Heart left ventricle (tissue), 16 donors: ENCODE measurements around the gene SORCS2. TPM values are rescaled to one million over a fixed set of nuclear protein-coding genes. Genes with fewer than 3 reads are reported as not detected.

Experiments
- ATAC-seq, 4 donors: fragments of 200-7000 bp; cut with Tn5 transposase; one replicate each; pipeline ENCODE4 v1.9.1; 2020 to 2022; ENCODE audit warnings: moderate library complexity in 4 of 4, mild to moderate bottlenecking in 3 of 4, moderate number of reproducible peaks in 1 of 4
- DNase-seq, 5 donors: peaks; one replicate each; pipeline ENCODE4 v3.0.0-alpha.2; 2020
- H3K27ac ChIP-seq, 12 donors: fragments of 200-600 bp; sonication (generic) in 4 of 12; one replicate each; pipeline versions ENCODE4 v1.5.0 to v1.8.0; 2016 to 2022; ENCODE audit warnings: mild to moderate bottlenecking in 2 of 12
- H3K27me3 ChIP-seq, 9 donors: fragments of 200-600 bp; sonication (generic) in 2 of 9; one replicate each; pipeline versions ENCODE4 v1.5.1 to v1.8.0; 2016 to 2022; ENCODE audit warnings: mild to moderate bottlenecking in 3 of 9
- H3K36me3 ChIP-seq, 9 donors: fragments of 200-600 bp; sonication (generic) in 2 of 9; one replicate each; pipeline versions ENCODE4 v1.5.0 to v1.8.0; 2018 to 2022; ENCODE audit warnings: mild to moderate bottlenecking in 2 of 9
- H3K4me1 ChIP-seq, 12 donors: fragments of 200-600 bp; sonication (generic) in 4 of 12; one replicate each; pipeline versions ENCODE4 v1.5.0 to v1.8.0; 2016 to 2022; ENCODE audit warnings: mild to moderate bottlenecking in 3 of 12
- H3K4me3 ChIP-seq, 12 donors: fragments of 200-600 bp; sonication (generic) in 4 of 12; one replicate each; pipeline versions ENCODE4 v1.5.0 to v1.8.0; 2017 to 2022; ENCODE audit warnings: mild to moderate bottlenecking in 9 of 12, moderate library complexity in 4 of 12
- H3K9me3 ChIP-seq, 12 donors: fragments of 200-600 bp; sonication (generic) in 4 of 12; one replicate each; pipeline versions ENCODE4 v1.5.0 to v1.8.0; 2016 to 2022; ENCODE audit warnings: mild to moderate bottlenecking in 1 of 12
- CTCF ChIP-seq, 12 donors: fragments of 200-600 bp; sonication (generic) in 4 of 12; IDR thresholded peaks; one replicate each; pipeline versions ENCODE4 v1.5.0 to v1.8.0; 2018 to 2022; ENCODE audit warnings: antibody characterized with exemption in 12 of 12, mild to moderate bottlenecking in 5 of 12
- POLR2A ChIP-seq, 2 donors: fragments of 450-650 bp; IDR thresholded peaks; one replicate each; pipeline ENCODE4 v1.6.1; 2017; ENCODE audit warnings: antibody characterized with exemption in 2 of 2, mild to moderate bottlenecking in 2 of 2, moderate library complexity in 2 of 2
- WGBS, 4 donors: extraction: QIAGEN DNeasy Blood & Tissue Kit in 2 of 4; methylation state at CpG; one replicate each; pipeline versions ENCODE4 v1.1.5 to v1.1.7; 2013 to 2018; 5-methylcytosine and 5-hydroxymethylcytosine counted together
- intact Hi-C, 10 donors: fragments of 100-400 bp; cut with DNase I; formaldehyde crosslinking; loops; one replicate each; pipeline versions ENCODE4 v1.11.1 to v1.14.2; 2022
- polyA plus RNA-seq, 2 donors: library from polyadenylated mRNA; stranded (reverse); fragments of 200-250 nt; gene quantifications; one replicate each; pipeline ENCODE4 v1.2.3, GENCODE V29; 2013
- total RNA-seq, 9 donors: library from RNA; depleted of rRNA in 2 of 9; stranded (reverse); fragments of >200 nt in 2 of 9; fragmentation: NEBNext Ultra II Directional in 3 of 9; extraction: Animal tissue kit (Norgen Biotek cat#: 25700) in 3 of 9; gene quantifications; one replicate each; pipeline versions ENCODE4 v1.1.0 to v1.2.4, GENCODE V29; 2016 to 2023
- donor health status: ischemic (EF 13 %, LVEDD 7.1; RV severe dilation, severe dysfunction).
- donor health status: healthy with polysubstance abuse.
- donor health status: DM: no; HTN: yes; CAD: no.
- donor health status: DM: no; HTN: no; CAD: no.
- donor health status: ischemic (EF 25% LVEDD 6.9; RV normal size, moderate dysfunction).
- donor health status: ischemic (EF 25% LVEDD 5.7; RV mildly dilated, moderate dysfunction).
- donor health status: healthy.
- donor health status: DM: yes; HTN: yes; CAD: no.
- donor health status: ischemic (EF 35%, LVEDD 5.7; RV mildly dilated, moderate dysfunction).
- donor health status: nonischemic (EF 11% LVEDD 7.7; RV severe dilation, severe dysfunction).
- donor health status: DM: yes; HTN: yes; CAD: no.
- donor health status: PGD.
- donor health status: ischemic (EF 29% LVEDD 5.4; RV normal size, mild dysfunction).
- donor health status: nonischemic (EF 23%, LVEDD 6.1; RV moderate dilation, normal function).

SORCS2 gene
- total and polyA plus RNA-seq, 11 donors: 0.28 to 5.5 (median 2.4) TPM

GRCh38 chr4:7752649-7753048 is 560.3 kb downstream of the SORCS2 start:
- Histone ChIP-seq H3K9me3 (no peaks in the 10 kb centered on the region), H3K36me3 (no peaks in the 10 kb centered on the region), H3K4me1 (peaks cover 0 to 8% (median 4%) of the 10 kb centered on the region in 12 donors), H3K4me3 (no peak overlapping the region), H3K27me3 (no peaks in the 10 kb centered on the region), H3K27ac (no peak overlapping the region)
- peak in 1 of 5 donors; percentile 28 for DNase-seq
- ATAC-seq: no peak
- intact Hi-C loops: no loop called here
- TF ChIP-seq CTCF (IDR thresholded peaks at IDR 0.05): no peak
- no peak for TF ChIP-seq POLR2A (IDR thresholded peaks at IDR 0.05)
- WGBS, 4 donors: 93 to 98% (median 96%) methylated on average over 6 of the region's 6 CpGs

GRCh38 chr4:7753271-7753670 is 560.9 kb downstream of the SORCS2 start:
- DNase-seq (peak in 1 of 5 donors; percentile 48), ATAC-seq (no peak)
- Histone ChIP-seq H3K4me1 (peaks cover 0 to 15% (median 7%) of the 10 kb centered on the region in 12 donors), H3K36me3 (no peaks in the 10 kb centered on the region), H3K27me3 (no peaks in the 10 kb centered on the region), H3K27ac (no peak overlapping the region), H3K9me3 (no peaks in the 10 kb centered on the region), H3K4me3 (no peak overlapping the region)
- WGBS, 4 donors: 65 to 79% (median 76%) methylated on average over 15 of the region's 15 CpGs
- intact Hi-C loops: no loop called here
- TF ChIP-seq POLR2A (IDR thresholded peaks at IDR 0.05) (no peak), CTCF (IDR thresholded peaks at IDR 0.05) (no peak)

- Histone ChIP-seq H3K4me1 (peaks cover 0 to 20% (median 10%) of the 10 kb centered on the region in 12 donors), H3K27me3 (no peaks in the 10 kb centered on the region), H3K27ac (no peak overlapping the region), H3K9me3 (no peaks in the 10 kb centered on the region), H3K36me3 (no peaks in the 10 kb centered on the region), H3K4me3 (no peak overlapping the region)
- no peak for TF ChIP-seq POLR2A (IDR thresholded peaks at IDR 0.05)
- no peak for TF ChIP-seq CTCF (IDR thresholded peaks at IDR 0.05)
- 81 to 91% (median 87%) methylated on average over 15 of the region's 15 CpGs for WGBS, 4 donors
- DNase-seq: peak in 1 of 5 donors; percentile 42
- intact Hi-C loops: no loop called here
- no peak for ATAC-seq
Observed at GRCh38 chr4:7753931-7754465, 561.7 kb downstream of the SORCS2 start.

- no peak for TF ChIP-seq CTCF (IDR thresholded peaks at IDR 0.05)
- no peak for TF ChIP-seq POLR2A (IDR thresholded peaks at IDR 0.05)
- ATAC-seq (peak in 1 of 4 donors; percentile 10), DNase-seq (peak in 1 of 5 donors; percentile 48)
- H3K4me1 ChIP-seq: peaks cover 0 to 25% (median 10%) of the 10 kb centered on the region in 12 donors
- 88 to 92% (median 89%) methylated on average over 21 of the region's 21 CpGs for WGBS, 4 donors
- no peaks in the 10 kb centered on the region for H3K9me3 ChIP-seq
- H3K36me3 ChIP-seq: no peaks in the 10 kb centered on the region
- no peak overlapping the region for H3K4me3 ChIP-seq
- intact Hi-C loops: no loop called here
- no peaks in the 10 kb centered on the region for H3K27me3 ChIP-seq
- no peak overlapping the region for H3K27ac ChIP-seq
Observed at GRCh38 chr4:7754565-7755262, 562.4 kb downstream of the SORCS2 start.
